DMS 273 treated with DMSO at 0.1 percent for 48 hours (cell line): ENCODE results near the gene CADPS.

Experiments used
- DNase-seq: peaks from one replicate; lab custom pipeline; 2025; lab: John Stamatoyannopoulos, UW

Gene CADPS

DNA sequence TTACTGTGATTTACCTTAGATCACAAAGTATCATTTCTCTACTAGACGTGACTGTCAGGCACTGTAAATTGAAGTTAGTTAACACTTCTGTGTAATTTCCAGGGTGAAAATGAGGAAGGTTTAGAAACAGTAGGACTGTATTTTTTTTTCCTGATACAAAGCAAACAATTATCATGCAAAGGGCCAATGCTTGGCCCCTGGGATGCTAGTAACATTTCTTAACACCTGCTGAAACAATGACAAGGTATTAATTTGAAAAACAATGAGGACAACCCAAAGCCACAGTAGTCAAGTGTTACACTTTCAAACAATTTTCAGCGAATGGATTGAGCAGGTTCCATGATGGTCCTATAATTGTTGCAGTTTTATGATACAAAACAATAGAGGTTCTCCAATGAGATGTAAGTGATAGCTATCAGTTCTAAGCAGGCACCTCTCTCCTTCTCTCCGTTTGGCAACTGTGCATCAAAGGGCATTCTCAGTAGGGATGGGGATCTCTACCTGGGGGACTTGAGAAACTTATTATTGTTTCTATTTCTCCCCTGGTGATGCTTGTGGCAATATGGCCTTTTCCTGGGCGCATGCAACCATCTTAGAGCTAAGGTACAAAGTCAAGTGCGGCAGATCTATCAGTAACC lies 435.9 kb downstream of the CADPS start:
- DNase-seq, result no peak

DNA sequence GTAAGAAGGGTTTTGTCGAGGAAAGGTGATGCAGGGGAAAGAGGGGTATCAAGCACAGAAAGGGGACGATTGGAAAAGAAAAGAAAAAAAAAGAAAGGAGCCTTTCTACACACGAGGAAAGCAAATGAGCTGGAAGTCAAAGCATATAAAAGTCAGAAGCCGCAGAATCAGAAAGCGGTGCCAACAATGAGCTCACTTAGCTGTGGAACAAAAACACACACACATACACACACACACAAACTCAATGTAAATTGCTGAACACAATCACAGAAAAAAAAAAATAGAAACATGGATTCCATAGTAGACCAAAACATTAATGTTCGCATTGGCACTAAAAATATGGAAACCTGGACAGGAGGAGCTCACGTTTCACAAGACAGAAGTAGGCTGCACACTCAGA lies 438.4 kb downstream of the CADPS start:
- DNase-seq, result no peak

DNA sequence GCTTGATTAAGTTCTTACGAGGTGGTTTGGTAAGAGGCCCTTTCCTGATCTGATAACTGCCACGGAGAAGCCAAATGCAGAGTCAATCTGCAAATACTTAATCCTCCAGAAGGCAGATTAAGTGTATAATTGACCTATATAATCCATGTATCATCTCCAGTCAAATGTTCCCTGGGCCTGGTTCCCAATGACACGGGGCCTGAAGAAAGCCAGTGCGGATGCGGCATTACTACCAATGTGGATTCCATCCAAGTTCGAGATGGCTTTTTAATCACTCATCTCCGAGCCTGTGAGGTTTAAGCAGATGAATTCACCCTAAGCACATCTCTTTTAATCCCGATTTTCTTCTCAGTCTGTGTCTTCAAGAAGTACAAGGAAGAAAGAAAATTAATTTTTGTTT lies 441.8 kb downstream of the CADPS start:
- no peak for DNase-seq

DNA sequence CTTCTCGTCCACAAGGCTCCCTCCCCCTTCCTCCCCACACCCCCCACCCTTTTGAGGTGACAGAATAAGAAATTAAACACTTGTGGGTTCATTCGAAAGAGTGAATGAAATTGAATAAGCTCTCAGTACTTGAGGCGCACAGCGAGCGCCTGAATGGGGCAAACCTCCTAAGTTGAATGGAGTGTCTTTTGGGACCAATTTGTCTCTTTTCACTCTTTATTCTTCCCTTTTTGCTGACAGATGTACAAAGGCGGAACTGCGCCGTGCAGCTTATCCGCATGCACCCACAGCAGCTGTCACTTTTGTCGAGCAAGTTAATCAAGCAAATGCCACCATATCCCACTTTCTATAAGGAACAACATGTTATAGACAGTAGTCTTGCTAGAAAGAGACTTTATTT lies 454.0 kb downstream of the CADPS start:
- DNase-seq, result no peak

DNA sequence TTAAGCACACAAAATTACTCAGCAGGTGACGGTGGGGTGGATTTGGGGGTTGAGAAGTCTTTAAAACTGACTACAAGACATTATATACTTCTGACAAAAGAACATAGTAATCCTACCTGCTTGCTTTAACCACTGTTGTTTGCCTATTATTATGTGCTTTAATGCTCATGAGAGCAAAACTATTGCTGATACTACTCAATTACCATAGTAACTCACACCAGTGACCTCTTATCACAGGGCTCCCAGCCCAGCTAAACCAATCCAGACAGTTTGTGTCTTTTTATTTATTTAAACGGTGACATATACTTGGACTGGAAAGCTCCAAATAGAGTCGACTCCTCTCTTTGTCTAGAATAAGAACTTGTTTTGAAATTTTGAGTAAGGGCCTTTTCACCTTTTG lies 459.1 kb downstream of the CADPS start:
- no peak for DNase-seq

DNA sequence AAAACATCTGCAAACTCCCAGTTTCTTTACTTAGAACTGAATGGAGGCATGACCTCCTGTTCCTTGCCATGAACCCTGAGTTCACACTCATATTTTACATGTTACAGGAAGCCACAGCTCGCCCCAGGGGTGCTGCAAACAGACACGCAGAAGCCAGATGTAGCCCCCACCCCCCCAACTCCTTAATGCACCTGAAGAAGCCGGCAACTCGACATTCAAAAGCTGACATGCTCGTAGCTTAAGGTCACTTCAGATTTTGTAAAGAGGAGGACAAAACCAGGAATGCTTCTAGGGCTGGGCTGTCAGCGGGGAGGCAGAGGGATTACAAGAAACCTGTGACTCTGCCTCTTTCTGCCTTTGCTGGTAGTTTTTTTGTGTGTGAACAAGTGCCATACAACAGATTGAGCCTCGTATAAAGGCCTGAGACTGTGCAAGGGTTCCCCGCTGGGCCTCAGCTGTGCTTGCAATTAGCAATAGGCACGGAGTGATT lies 459.9 kb downstream of the CADPS start:
- DNase-seq, result peak; percentile 72

DNA sequence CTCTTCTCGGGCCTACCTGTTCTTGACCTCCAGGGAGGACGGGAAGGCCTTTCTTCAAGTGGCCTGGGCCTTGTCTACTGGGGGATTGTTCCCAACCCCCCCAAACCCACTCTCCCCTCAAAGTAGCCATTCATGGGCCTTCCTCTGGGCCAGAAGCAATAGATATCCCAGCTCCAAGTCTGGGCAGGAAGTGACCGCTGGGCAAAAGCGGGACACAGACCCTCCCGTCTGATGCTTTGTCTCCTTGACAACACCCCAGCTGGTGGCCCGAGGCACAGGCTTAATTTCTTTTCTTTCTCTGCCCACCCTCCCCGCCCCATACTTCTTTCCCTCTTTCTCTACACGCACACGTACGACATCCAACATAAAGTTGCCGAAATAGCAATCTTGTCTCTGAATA lies 460.4 kb downstream of the CADPS start:
- no peak for DNase-seq

DNA sequence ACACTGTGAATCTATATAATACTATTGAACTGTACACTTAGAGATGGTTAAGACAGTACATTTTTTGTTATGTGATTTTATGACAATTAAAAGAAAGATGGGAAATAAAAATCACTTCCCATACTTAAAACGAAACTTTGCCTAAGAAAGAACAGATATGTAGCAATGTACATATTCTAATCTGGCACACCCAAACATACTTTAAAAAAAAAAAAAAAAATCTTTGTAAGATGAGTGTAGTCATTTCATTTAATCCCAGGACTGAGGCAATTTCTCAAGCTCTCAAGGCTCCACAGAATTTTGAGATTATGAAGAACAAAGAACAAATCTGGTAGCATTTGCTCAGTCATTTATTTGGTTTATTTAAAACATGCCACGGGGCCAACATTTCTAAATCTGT lies 461.5 kb downstream of the CADPS start:
- DNase-seq, result no peak

DNA sequence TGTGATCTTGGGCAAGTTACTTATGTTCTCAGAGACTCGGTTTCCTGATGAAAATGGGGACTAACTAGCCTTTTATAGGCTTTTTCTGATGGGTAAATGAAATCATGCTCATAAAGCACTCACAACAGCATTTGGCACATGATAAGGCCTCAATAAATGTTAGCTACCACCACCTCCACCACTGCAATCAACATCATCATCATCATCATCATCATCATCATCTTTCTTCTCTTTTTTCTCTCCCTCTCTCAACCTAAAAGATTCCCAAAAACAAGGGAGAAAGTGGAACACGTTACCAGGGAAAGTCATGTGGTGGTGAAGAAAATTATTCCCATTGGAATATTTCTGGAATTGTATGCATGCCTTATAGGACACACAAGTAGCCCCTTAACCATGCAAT lies 468.3 kb downstream of the CADPS start:
- DNase-seq, result no peak

DNA sequence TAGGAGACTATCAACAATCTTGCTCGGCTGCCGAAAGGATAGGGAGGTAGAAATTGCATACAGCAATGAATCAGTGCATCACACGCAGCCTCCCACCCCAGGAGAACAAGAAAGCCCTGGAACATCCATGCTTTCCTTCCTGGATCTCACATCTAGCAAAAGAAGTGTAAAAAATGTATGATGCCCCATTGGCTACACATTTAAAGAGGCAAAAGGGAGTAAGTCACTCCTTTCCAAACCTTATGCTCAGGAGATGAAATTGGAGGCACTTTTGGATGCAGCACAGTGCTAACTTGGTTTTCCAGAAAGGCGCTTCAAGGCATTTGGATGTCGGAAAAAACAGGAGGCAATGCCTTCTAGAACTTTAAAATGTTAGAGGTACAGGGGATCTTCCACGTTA lies 469.6 kb downstream of the CADPS start:
- no peak for DNase-seq

DNA sequence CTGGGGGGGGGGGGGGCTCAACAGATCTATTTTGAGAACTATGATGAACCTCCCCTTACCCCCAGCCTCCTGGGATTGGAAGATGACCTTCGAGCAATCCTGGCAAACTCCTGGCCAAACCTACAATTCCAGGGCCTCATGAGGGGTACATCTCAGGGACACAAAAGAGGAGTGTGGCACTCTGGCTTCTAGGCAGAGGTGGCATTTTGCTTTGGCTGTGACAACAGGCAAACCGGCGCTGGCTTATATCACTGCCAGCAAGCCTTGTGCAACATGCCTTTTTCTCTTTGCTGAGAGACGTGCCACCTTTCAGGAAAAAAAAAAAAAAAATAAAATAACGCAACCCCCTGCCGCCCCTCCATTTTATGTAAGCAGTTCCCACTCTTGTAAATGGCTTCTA lies 470.1 kb downstream of the CADPS start:
- DNase-seq, result no peak

DNA sequence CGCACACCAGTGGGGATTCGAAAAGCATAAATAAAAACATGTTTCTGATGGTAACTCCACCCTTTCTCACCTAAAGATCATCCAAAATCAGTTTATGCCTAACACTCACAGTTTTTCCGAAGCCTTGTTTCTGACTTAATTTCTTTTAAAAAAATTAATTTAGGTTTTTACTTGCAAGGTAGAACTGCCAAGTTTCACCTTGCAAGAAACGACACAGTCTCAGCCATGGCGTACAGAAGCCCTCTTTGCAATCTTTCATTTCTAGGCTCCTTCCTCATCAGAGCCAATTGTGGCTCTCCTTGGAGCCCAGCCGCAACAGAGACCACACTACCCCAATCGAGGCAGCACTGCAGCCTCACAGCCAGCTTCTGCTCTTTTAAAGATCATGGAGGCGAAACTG lies 470.9 kb downstream of the CADPS start:
- no peak for DNase-seq

DNA sequence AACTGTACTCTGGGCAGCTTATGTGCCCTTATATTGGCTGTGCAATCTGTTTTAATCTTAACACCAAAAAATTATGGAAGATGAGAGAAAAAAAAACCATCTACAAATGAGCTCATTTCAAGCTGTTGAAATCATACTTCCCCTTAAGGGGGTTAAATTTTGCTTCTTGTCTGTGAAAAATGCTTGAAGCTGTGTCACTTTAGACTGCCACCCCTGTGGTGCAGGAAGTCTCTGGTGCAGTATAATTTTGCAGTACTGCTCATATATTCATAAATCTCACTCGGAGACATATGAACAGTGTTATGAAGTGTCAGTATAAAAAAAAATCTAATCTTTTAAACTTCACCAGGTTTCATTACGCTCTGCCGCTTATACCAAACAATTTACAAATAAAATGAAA lies 471.5 kb downstream of the CADPS start:
- no peak for DNase-seq

DNA sequence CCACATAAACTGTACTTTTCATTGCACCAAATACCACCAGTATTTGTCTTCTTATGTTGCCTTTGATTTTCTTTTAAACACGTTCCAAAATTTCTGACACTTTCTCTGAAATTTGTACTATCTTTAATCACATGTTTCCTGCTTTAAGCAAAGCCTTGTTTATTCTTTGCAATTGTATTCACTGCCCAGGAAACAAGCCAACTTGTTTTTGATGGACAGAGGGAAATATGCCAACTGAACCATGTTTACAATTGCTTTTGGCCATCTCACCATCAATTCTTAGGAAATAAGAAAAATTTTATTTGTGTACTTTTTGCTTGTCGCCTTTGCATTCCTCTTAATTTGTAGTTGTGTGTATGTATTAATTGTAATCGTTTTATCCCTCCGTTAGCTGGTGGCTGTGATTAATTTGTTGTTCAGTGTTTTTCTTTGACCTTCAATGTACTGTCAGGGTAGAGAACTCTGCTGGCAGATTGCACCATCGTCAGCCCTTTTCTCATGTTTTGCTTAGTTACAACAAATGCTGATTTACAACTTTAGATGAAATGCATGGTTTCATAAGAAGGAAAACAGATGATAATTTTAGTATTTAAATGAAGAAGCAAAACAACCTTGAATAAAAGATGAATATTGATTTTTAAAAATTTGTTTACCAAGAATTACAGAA lies 482.5 kb downstream of the CADPS start:
- no peak for DNase-seq

DNA sequence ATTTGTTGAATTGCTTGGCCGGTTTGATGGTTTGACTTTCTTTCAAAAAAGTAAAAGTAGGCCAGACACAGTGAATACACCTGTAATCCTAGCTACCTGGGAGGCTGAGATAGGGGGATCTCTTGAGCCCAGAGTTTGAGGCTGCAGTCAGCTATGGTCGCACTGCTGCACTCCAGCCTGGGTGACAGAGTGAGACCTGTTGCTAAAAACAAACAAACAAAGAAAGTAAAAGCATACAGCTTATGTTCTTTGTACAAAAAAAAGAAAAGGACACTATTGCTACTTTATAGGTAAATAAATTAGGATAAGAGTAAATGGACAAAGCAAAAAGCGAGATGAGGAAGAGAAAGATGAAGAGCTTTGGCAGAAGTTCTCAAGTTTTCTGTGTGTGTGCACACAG lies 488.0 kb downstream of the CADPS start:
- DNase-seq, result no peak

DNA sequence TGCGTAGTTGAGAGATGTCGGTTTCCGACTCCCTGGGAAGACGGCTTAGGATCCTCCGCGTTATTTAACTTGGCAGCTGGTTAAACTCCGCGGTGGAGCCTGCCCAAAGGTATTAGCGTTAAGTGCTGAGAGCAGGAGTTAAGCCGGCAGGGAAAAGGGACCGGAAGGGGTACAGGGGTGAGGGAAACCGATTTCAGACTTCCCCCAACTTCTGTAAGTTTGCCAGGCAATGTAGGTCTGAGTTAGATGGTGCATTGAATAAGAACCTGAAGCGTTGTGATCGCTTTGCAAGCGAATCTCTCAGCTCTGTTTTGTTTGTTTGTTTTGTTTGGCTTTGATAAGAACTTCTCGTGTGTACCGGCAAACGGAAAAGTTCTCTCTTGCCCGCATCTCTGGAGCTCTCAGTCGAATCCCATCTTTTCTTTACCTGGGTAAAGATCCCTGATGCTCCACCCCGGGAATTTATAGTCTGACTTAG lies 495.9 kb downstream of the CADPS start:
- DNase-seq, result no peak

DNA sequence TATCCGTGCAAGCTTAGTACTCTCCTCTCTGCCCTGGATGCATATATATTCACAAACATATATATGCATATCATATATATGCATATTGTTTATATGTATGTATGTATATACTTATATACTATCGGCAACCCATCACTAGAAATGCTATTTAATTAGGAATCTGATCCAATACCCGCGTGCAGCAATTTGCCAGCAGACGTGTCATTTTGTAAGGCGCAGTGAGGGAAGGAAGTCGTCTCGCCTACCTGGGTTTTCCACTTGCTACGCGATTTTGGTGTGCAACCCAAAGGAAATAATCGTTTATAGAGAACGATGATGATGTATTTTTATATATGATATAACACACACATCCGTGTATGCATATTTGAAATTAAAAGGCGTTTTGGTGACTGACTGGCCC lies 496.3 kb downstream of the CADPS start:
- no peak for DNase-seq

DNA sequence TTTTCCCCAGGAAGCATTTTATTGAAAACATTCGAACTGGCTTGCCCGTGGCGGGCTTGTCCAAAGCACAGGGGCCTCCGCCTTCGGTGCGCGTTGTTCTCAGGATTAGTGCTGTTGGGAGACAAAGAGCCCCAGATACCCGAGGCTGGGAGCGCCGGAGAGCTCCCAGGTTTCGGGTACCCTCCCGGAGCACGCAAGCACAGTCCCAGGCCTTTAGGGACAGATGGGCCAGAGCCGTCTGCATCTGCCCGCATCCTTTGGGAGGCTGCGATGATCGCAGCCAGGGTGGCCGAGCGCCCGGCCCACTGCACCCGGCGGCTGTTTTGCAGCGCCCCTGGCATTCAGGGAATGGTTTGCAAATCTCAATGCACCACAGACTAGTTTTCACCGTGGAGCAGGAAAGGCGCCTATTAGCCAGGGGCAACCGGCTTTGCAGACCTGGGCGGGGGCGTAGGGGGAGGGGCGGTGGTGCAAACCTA lies 496.9 kb downstream of the CADPS start:
- no peak for DNase-seq

DNA sequence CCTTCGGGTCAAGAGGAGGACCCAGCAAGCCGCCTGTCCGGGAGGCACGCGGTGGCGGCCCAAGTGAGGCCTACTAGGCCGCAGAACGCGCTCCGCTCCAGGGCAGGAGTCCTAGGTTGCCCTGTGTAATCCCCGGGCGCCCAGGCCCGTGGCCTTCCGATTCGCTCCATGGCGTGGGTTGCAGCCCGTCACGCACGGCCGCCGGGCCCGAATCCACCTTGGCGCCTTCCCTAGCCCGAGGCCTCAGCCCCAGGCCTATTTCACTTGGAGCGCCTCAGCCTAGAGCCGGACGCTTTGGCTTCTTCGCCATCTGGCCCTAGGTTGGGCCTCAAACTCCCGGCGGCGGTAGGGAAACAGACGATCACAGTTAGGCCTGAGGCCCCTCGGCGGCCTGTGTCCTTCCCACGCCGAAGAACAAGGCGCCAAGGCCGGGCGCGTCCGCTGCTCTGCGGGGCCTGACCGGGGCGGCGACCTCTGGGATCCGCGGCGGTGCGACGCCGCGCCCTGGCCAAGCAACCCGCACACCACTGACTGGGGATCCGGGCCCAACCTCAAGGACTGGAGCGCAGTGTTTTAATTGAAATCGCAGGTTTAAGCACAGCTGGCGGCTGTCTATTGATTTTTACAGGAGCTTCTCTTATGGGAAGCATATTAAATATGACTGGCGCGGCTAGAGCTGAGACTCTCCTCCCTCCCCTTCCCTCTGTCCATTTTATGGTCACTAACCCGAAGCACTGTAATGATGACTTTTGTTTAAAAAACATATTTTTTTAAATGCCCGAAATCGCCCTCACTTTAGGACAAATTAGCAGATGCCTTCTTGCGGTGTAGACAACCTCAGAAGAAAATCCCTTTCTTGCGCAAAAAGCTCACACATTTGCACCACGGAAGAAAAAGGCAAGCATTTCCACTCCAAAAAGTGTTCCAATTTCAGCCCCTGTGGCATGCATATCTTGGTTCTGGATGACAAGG lies 498.0 kb downstream of the CADPS start:
- no peak for DNase-seq

DNA sequence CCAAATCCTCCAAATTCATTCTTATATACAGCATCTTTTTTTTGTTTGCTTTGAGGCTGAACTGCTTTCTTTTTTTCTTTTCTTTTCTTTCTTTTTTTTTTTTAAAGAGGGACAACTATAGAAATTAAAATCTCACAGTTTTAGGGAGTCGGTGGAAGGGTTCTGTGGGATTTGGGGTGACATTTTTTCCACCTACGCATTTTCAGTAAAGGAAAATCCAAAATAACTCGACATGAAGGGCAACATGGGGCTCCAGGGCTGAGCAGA lies 498.8 kb downstream of the CADPS start:
- DNase-seq, result no peak

DNA sequence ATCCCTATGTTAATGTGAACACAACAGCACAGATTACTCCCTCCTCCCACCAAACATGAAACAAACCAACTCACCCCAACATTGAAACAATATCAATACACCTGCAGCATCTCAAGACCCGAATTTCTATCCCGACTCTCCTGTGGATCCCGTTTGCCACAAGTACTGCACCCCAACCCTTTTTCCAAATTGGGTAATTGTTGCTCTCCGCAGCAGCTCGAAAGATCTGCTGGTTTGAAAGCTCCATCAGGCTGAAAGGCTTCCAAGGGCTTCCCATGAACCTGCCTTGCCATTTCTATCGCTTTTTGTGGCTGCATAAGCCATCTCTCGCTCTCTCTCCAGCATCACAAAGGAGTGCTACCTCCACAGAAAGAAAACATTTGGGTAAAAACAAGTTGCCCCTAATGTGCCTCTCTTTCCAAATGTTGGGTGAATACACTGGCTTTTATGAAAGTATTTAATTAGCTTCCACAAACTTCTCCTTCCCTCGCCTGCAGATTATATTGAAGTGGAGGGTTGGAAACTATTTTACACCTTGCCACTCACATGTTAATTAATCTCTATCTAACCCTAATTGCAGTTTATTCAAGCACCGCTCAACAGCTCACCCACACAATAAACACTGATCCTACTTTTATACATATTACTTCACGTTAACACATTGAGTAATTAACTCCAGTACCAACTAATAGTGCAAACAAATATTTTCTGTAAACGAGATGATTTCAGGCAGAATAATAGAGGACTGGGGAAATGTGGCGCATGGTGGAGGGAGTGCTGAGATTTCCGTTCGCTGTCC lies 499.4 kb downstream of the CADPS start:
- DNase-seq, result no peak
